CD8-positive, alpha-beta memory T cell (primary cell): ENCODE measurements around the gene NFAM1. TPM values are rescaled to one million over a fixed set of nuclear protein-coding genes. Genes with fewer than 3 reads are reported as not detected.
A peak's percentile ranks its signal among the peaks of the same experiment; 100 is the strongest.

Experiments
- CTCF ChIA-PET: fragments of 350-600 bp; sonication (Branson Sonifier 250); formaldehyde crosslinking; loops from one replicate; lab custom pipeline; 2021; ENCODE audit warnings: antibody characterized with exemption; lab: Charles Lee
- POLR2A ChIA-PET: fragments of 350-600 bp; sonication (Branson Sonifier 250); formaldehyde crosslinking; loops from one replicate; lab custom pipeline; 2021; ENCODE audit warnings: antibody characterized with exemption; lab: Charles Lee
- DNase-seq, 5 donors: peaks; one replicate each; pipeline versions ENCODE4 v3.0.0 to v3.0.0-alpha.2; 2020 to 2022; ENCODE audit warnings: mixed read lengths in 1 of 5
- H3K27ac ChIP-seq: one replicate; pipeline ENCODE4 v1.7.0; 2013; ENCODE audit warnings: low read depth, mild to moderate bottlenecking, low read length, moderate library complexity
- H3K27me3 ChIP-seq: 2 replicates; pipeline ENCODE4 v1.7.0; 2013; ENCODE audit warnings: low read length, mild to moderate bottlenecking; ENCODE audit not compliant: insufficient read depth, poor library complexity, severe bottlenecking
- H3K36me3 ChIP-seq: 2 replicates; pipeline ENCODE4 v1.7.0; 2013; ENCODE audit warnings: mild to moderate bottlenecking, low read length, moderate library complexity; ENCODE audit not compliant: insufficient read depth
- H3K4me1 ChIP-seq: 2 replicates; pipeline ENCODE4 v1.7.0; 2013; ENCODE audit warnings: mild to moderate bottlenecking, low read length, moderate library complexity; ENCODE audit not compliant: insufficient read depth
- H3K4me3 ChIP-seq: 2 replicates; pipeline ENCODE4 v1.7.0; 2013; ENCODE audit warnings: mild to moderate bottlenecking, low read length
- H3K9me3 ChIP-seq: 2 replicates; pipeline ENCODE4 v1.7.0; 2013; ENCODE audit warnings: mild to moderate bottlenecking, low read length
- H3K27ac Mint-ChIP-seq, 8 donors: one replicate each; pipeline ENCODE4 v1.8.0; 2020 to 2021; ENCODE audit warnings: mixed read lengths in 8 of 8, mild to moderate bottlenecking in 6 of 8, inconsistent platforms in 3 of 8, moderate library complexity in 3 of 8
- H3K27me3 Mint-ChIP-seq, 2 donors: one replicate each; pipeline ENCODE4 v1.8.0; 2020 to 2021; ENCODE audit warnings: mixed read lengths in 2 of 2, mild to moderate bottlenecking in 1 of 2, moderate library complexity in 1 of 2
- H3K36me3 Mint-ChIP-seq, 3 donors: one replicate each; pipeline ENCODE4 v1.8.0; 2020 to 2021; ENCODE audit warnings: mixed read lengths in 3 of 3, inconsistent platforms in 1 of 3, mild to moderate bottlenecking in 1 of 3
- H3K4me1 Mint-ChIP-seq, 3 donors: one replicate each; pipeline ENCODE4 v1.8.0; 2020 to 2021; ENCODE audit warnings: mixed read lengths in 3 of 3, inconsistent platforms in 1 of 3, mild to moderate bottlenecking in 1 of 3
- H3K4me3 Mint-ChIP-seq, 7 donors: one replicate each; pipeline ENCODE4 v1.8.0; 2020 to 2021; ENCODE audit warnings: mixed read lengths in 7 of 7, mild to moderate bottlenecking in 6 of 7, moderate library complexity in 4 of 7, inconsistent platforms in 2 of 7
- H3K9me3 Mint-ChIP-seq, 5 donors: one replicate each; pipeline ENCODE4 v1.8.0; 2020 to 2022; ENCODE audit warnings: mixed read lengths in 5 of 5, mild to moderate bottlenecking in 3 of 5, moderate library complexity in 2 of 5, inconsistent platforms in 1 of 5
- polyA plus RNA-seq: library from polyadenylated mRNA; unstranded; fragments of 300-500 nt; fragmentation: Illumina TruSeq; gene quantifications from one replicate; pipeline ENCODE4 v1.2.3, GENCODE V29; 2021
- total RNA-seq, 2 experiments: library from RNA; stranded (reverse); gene quantifications; one replicate each; pipeline ENCODE4 v1.2.3, GENCODE V29; 2021

The NFAM1 gene
- total and polyA plus RNA-seq, 3 experiments from 2014 or later = 0.16 to 0.31 TPM; not detected in 1

DNA sequence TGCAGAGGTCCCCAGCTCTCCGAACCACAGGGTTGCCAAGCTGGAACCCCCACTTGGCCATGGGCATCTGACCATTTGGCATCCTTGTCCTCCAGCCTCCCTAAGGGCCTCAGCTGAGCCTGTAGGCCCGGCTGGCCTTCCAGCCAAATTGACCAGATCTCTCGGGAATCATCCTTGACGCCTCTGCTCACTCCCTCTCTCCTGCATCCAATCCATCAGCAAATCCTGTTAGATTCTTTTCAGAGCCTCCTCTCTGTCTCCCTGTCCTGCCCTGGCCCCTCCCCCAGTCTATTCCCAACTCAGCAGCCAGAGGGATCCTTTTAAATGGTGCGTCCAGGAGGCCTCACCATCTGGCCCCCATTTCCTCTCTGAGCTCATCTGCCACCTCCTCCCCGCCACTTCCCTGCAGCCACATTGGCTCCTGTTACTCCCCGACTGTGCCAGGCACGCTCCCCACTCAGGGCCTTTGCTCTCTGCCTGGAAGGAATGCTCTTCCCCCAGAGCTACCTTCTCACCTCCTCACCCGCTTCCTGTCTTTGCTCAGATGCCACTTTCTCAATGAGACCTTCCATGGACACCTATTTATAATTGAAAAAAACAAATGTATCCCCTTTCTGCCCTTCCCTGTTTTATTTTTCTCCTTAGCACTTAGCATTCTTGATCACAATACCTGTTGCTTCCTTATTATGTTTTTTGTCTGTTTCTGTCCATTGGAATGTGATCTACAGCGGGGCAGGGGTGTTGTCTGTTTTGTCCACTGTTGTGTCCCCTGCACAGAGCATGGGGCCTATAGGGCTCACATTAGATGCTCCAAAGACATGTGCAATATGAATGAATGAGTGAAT lies 78.1 kb downstream of the NFAM1 start:
- ChIA-PET POLR2A (no interaction called here), CTCF (interaction anchor here (1.3 kb wide), 1 partner anchor 9 kb away, joined by 3 read pairs; no protein-coding TSS in a partner anchor)
- Mint-ChIP-seq H3K27me3 (peaks cover 0 to 2% of the 10 kb centered on the region in 2 donors), H3K4me3 (no peak overlapping the region), H3K9me3 (peaks cover 0 to 3% (median 0%) of the 10 kb centered on the region in 5 donors), H3K27ac (peak overlapping the region in 2 of 8 donors; percentile 26 to 27), H3K4me1 (no peaks in the 10 kb centered on the region), H3K36me3 (no peaks in the 10 kb centered on the region)
- no peak overlapping the region for H3K4me3 ChIP-seq
- no peaks in the 10 kb centered on the region for H3K36me3 ChIP-seq
- H3K4me1 ChIP-seq = no peaks in the 10 kb centered on the region
- DNase-seq = no peak
- no peak overlapping the region for H3K27ac ChIP-seq
- H3K27me3 ChIP-seq = no peaks in the 10 kb centered on the region
- no peaks in the 10 kb centered on the region for H3K9me3 ChIP-seq

DNA sequence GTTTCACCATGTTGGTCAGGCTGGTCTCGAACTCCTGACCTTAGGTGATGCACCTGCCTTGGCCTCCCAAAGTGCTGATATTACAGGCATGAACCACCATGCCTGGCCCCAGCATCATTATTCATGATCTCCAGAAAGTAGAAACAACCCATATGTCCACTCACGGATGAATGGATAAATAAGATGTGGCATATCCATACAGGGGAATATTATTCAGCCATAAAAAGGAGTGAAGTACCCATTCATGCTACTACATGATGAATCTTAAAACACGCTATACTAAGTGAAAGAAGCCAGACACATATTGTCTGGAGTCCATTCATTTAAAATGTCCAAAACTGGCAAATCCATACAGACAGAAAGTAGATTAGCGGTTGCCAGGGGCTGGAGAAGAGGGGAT lies 81.8 kb downstream of the NFAM1 start:
- Mint-ChIP-seq H3K9me3 (peaks cover 0 to 3% (median 0%) of the 10 kb centered on the region in 5 donors), H3K4me3 (no peak overlapping the region), H3K27me3 (peaks cover 0 to 2% of the 10 kb centered on the region in 2 donors), H3K27ac (no peak overlapping the region), H3K36me3 (no peaks in the 10 kb centered on the region), H3K4me1 (no peaks in the 10 kb centered on the region)
- no peak overlapping the region for H3K4me3 ChIP-seq
- H3K27ac ChIP-seq = no peak overlapping the region
- ChIA-PET POLR2A (no interaction called here), CTCF (no interaction called here)
- H3K27me3 ChIP-seq = no peaks in the 10 kb centered on the region
- DNase-seq = no peak
- H3K4me1 ChIP-seq = no peaks in the 10 kb centered on the region
- H3K36me3 ChIP-seq = no peaks in the 10 kb centered on the region
- no peaks in the 10 kb centered on the region for H3K9me3 ChIP-seq

GRCh38 chr22:42347281-42347824 lies 84.8 kb downstream of the NFAM1 start:
- Mint-ChIP-seq H3K4me1 (peaks cover 3 to 6% (median 5%) of the 10 kb centered on the region in 3 donors), H3K9me3 (peaks cover 0 to 3% (median 0%) of the 10 kb centered on the region in 5 donors), H3K27me3 (peaks cover 2 to 3% of the 10 kb centered on the region in 2 donors), H3K4me3 (no peak overlapping the region), H3K36me3 (no peaks in the 10 kb centered on the region), H3K27ac (no peak overlapping the region)
- Histone ChIP-seq H3K36me3 (no peaks in the 10 kb centered on the region), H3K9me3 (no peaks in the 10 kb centered on the region), H3K4me1 (no peaks in the 10 kb centered on the region), H3K27me3 (no peaks in the 10 kb centered on the region), H3K27ac (no peak overlapping the region), H3K4me3 (no peak overlapping the region)
- POLR2A ChIA-PET = interaction anchor here (0.6 kb wide), 1 partner anchor 73 kb away, joined by 10 read pairs; no protein-coding TSS in a partner anchor
- CTCF ChIA-PET = interaction anchor here (0.6 kb wide), 1 partner anchor 385 kb away, joined by 3 read pairs; no protein-coding TSS in a partner anchor
- DNase-seq = peak in 1 of 5 donors; percentile 23

GRCh38 chr22:42346722-42347121 lies 85.5 kb downstream of the NFAM1 start:
- DNase-seq = no peak
- no peaks in the 10 kb centered on the region for H3K36me3 ChIP-seq
- no peaks in the 10 kb centered on the region for H3K4me1 ChIP-seq
- H3K27me3 ChIP-seq = no peaks in the 10 kb centered on the region
- Mint-ChIP-seq H3K4me1 (peaks cover 5 to 6% (median 5%) of the 10 kb centered on the region in 3 donors), H3K9me3 (peaks cover 0 to 3% (median 0%) of the 10 kb centered on the region in 5 donors), H3K36me3 (no peaks in the 10 kb centered on the region), H3K27me3 (peaks cover 2 to 7% of the 10 kb centered on the region in 2 donors), H3K4me3 (peak overlapping the region in 1 of 7 donors; percentile 60), H3K27ac (no peak overlapping the region)
- POLR2A ChIA-PET = interaction anchor here (0.6 kb wide), 1 partner anchor 73 kb away, joined by 10 read pairs; no protein-coding TSS in a partner anchor
- no peak overlapping the region for H3K27ac ChIP-seq
- CTCF ChIA-PET = interaction anchor here (0.6 kb wide), 1 partner anchor 384 kb away, joined by 3 read pairs; no protein-coding TSS in a partner anchor
- H3K9me3 ChIP-seq = no peaks in the 10 kb centered on the region
- no peak overlapping the region for H3K4me3 ChIP-seq

GRCh38 chr22:42345458-42345857 lies 86.7 kb downstream of the NFAM1 start:
- POLR2A ChIA-PET = no interaction called here
- Mint-ChIP-seq H3K4me3 (peak overlapping the region in 6 of 7 donors; percentile 10 to 64 (median 48)), H3K27ac (no peak overlapping the region)

GRCh38 chr22:42344361-42344905 lies 87.8 kb downstream of the NFAM1 start:
- Mint-ChIP-seq H3K36me3 (no peaks in the 10 kb centered on the region), H3K4me3 (peak overlapping the region; percentile 51 to 82 (median 56)), H3K4me1 (peaks cover 5 to 6% (median 5%) of the 10 kb centered on the region in 3 donors), H3K9me3 (no peaks in the 10 kb centered on the region), H3K27ac (no peak overlapping the region), H3K27me3 (peaks cover 2 to 7% of the 10 kb centered on the region in 2 donors)
- Histone ChIP-seq H3K27ac (no peak overlapping the region), H3K9me3 (no peaks in the 10 kb centered on the region), H3K4me3 (no peak overlapping the region), H3K36me3 (no peaks in the 10 kb centered on the region), H3K27me3 (no peaks in the 10 kb centered on the region), H3K4me1 (no peaks in the 10 kb centered on the region)
- CTCF ChIA-PET = interaction anchor here (1.1 kb wide), 1 partner anchor 9 kb away, joined by 3 read pairs; no protein-coding TSS in a partner anchor
- POLR2A ChIA-PET = no interaction called here
- DNase-seq = no peak

More at GRCh38 chr22:42345458-42345857, 86.7 kb downstream of the NFAM1 start:
- peaks cover 2 to 7% of the 10 kb centered on the region in 2 donors for H3K27me3 Mint-ChIP-seq
- no peak for DNase-seq
- Histone ChIP-seq H3K27me3 (no peaks in the 10 kb centered on the region), H3K36me3 (no peaks in the 10 kb centered on the region), H3K4me3 (no peak overlapping the region), H3K27ac (no peak overlapping the region), H3K4me1 (no peaks in the 10 kb centered on the region), H3K9me3 (no peaks in the 10 kb centered on the region)
- CTCF ChIA-PET = interaction anchor here (0.9 to 1.1 kb wide), 2 partner anchors 8 to 59 kb away, joined by 3 read pairs; no protein-coding TSS in a partner anchor
- H3K9me3 Mint-ChIP-seq = peaks cover 0 to 2% (median 0%) of the 10 kb centered on the region in 5 donors
- peaks cover 5 to 6% (median 5%) of the 10 kb centered on the region in 3 donors for H3K4me1 Mint-ChIP-seq
- H3K36me3 Mint-ChIP-seq = no peaks in the 10 kb centered on the region

GRCh38 chr22:42343531-42344081 lies 88.6 kb downstream of the NFAM1 start:
- H3K27ac Mint-ChIP-seq = no peak overlapping the region
- DNase-seq = peak in 2 of 5 donors; percentile 9 to 34

More at GRCh38 chr22:42343531-42344081, 88.6 kb downstream of the NFAM1 start:
- Histone ChIP-seq H3K4me1 (no peaks in the 10 kb centered on the region), H3K27ac (no peak overlapping the region), H3K36me3 (no peaks in the 10 kb centered on the region), H3K4me3 (no peak overlapping the region), H3K27me3 (no peaks in the 10 kb centered on the region), H3K9me3 (no peaks in the 10 kb centered on the region)
- Mint-ChIP-seq H3K4me1 (peaks cover 5 to 6% (median 5%) of the 10 kb centered on the region in 3 donors), H3K4me3 (no peak overlapping the region), H3K27me3 (peaks cover 2 to 7% of the 10 kb centered on the region in 2 donors), H3K9me3 (no peaks in the 10 kb centered on the region), H3K36me3 (no peaks in the 10 kb centered on the region)
- POLR2A ChIA-PET = no interaction called here
- CTCF ChIA-PET = no interaction called here
